Fibroblast of lung (primary cell): Measurements from ENCODE around the gene DR1. TPM values are rescaled to one million over a fixed set of nuclear protein-coding genes. Genes with fewer than 3 reads are reported as not detected.

Experiments
- DNase-seq, 2 donors: peaks; one replicate each; pipeline versions ENCODE4 v3.0.0 to v3.0.0-alpha.2; 2010; ENCODE audit warnings: low read depth in 2 of 2
- H2AFZ ChIP-seq: 2 replicates; pipeline ENCODE4 v1.5.1; 2012; ENCODE audit warnings: low read length, control low read depth, inconsistent platforms
- H3K27ac ChIP-seq: 2 replicates; pipeline ENCODE4 v1.5.1; 2011; ENCODE audit warnings: low read length, control low read depth; ENCODE audit not compliant: insufficient read depth
- H3K27me3 ChIP-seq: 2 replicates; pipeline ENCODE4 v1.5.1; 2011; ENCODE audit warnings: mild to moderate bottlenecking, low read length; ENCODE audit not compliant: control insufficient read depth, insufficient read depth
- H3K36me3 ChIP-seq: 2 replicates; pipeline ENCODE4 v1.5.1; 2011; ENCODE audit warnings: low read length; ENCODE audit not compliant: control insufficient read depth, insufficient read depth
- H3K4me1 ChIP-seq: 2 replicates; pipeline ENCODE4 v1.5.1; 2011; ENCODE audit warnings: low read length; ENCODE audit not compliant: control insufficient read depth, insufficient read depth; ENCODE audit errors: extremely low read depth
- H3K4me2 ChIP-seq: 2 replicates; pipeline ENCODE4 v1.5.1; 2011; ENCODE audit warnings: low read length, control low read depth; ENCODE audit not compliant: insufficient read depth; ENCODE audit errors: extremely low read depth
- H3K4me3 ChIP-seq, 4 experiments: fragments of 200-600 bp in 1 of 4; sonication (generic) in 1 of 4; replicated peaks in 1 of 4; 2 replicates each; pipeline ENCODE4 v1.5.1; 2011 to 2016; ENCODE audit warnings: low read length in 4 of 4, low read depth in 3 of 4, mild to moderate bottlenecking in 3 of 4, control low read depth in 2 of 4, inconsistent platforms in 1 of 4, mixed read lengths in 1 of 4; ENCODE audit not compliant: insufficient read depth in 1 of 4; ENCODE audit errors: control extremely low read depth in 1 of 4
- H3K79me2 ChIP-seq: 2 replicates; pipeline ENCODE4 v1.5.1; 2012; ENCODE audit warnings: mild to moderate bottlenecking, low read length, inconsistent platforms; ENCODE audit not compliant: control insufficient read depth, insufficient read depth
- H3K9ac ChIP-seq: 2 replicates; pipeline ENCODE4 v1.5.1; 2011; ENCODE audit warnings: mild to moderate bottlenecking, low read length, control low read depth; ENCODE audit not compliant: insufficient read depth
- H3K9me3 ChIP-seq: 2 replicates; pipeline ENCODE4 v1.5.1; 2012; ENCODE audit warnings: low read depth, low read length; ENCODE audit not compliant: control insufficient read depth, insufficient read depth
- H4K20me1 ChIP-seq: 2 replicates; pipeline ENCODE4 v1.5.1; 2011; ENCODE audit warnings: low read length; ENCODE audit not compliant: control insufficient read depth, insufficient read depth; ENCODE audit errors: extremely low read depth
- EZH2 ChIP-seq: IDR thresholded peaks from 2 replicates; pipeline ENCODE4 v1.5.1; 2012; ENCODE audit warnings: low read length, control low read depth, mild to moderate bottlenecking; ENCODE audit errors: missing control alignments
- polyA plus RNA-seq, 2 donors: library from polyadenylated mRNA; depleted of rRNA in 1 of 2; stranded (reverse) in 1 of 2; unstranded in 1 of 2; fragments of >200 nt; gene quantifications; 2 replicates each; pipeline ENCODE4 v1.2.1, GENCODE V29; 2011 to 2012; ENCODE audit warnings: missing spikeins in 1 of 2
- total RNA-seq: library from RNA; depleted of rRNA; stranded (reverse); fragments of >200 nt; gene quantifications from 2 replicates; pipeline ENCODE4 v1.2.1, GENCODE V29; 2014
- TF ChIP-seq, protein P1 (sequence below), 2 donors: IDR thresholded peaks in 1 of 2; conservative IDR thresholded peaks in 1 of 2; 1 replicate in 1 of 2; 2 replicates in 1 of 2; pipeline ENCODE4 v1.5.1; 2011 to 2012; ENCODE audit warnings: low read length in 2 of 2, control low read depth in 1 of 2, inconsistent platforms in 1 of 2, low read depth in 1 of 2, mild to moderate bottlenecking in 1 of 2

The DR1 gene
- total and polyA plus RNA-seq, 2 donors (not counting 1 experiment from before 2014, with no cell fraction given) = 35.0 to 41.2 TPM

DNA sequence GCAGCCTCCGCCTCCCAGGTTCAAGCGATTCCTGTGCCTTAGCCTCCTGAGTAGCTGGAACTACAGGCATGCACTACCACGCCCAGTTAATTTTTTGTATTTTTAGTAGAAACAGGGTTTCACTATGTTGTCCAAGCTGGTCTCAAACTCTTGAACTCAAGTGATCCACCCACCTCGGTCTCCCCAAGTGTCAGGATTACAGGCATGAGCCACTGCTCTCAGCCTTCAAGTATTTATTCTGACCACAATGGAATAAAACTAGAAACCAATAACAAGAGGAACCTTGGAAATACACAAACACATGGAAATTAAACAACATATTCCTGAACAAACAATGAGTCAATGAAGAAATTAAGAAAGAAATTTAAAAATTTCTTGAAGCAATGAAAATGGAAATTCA, 32.7 kb upstream of the DR1 start:
- Histone ChIP-seq H3K79me2 (no peaks in the 10 kb centered on the region), H3K4me3 (no peak overlapping the region), H3K9ac (no peak overlapping the region), H3K4me1 (no peaks in the 10 kb centered on the region), H3K27ac (no peak overlapping the region), H3K36me3 (no peaks in the 10 kb centered on the region), H4K20me1 (no peaks in the 10 kb centered on the region), H2AFZ (no peak overlapping the region), H3K27me3 (no peaks in the 10 kb centered on the region), H3K9me3 (no peaks in the 10 kb centered on the region), H3K4me2 (no peak overlapping the region)
- TF ChIP-seq, protein P1, sequence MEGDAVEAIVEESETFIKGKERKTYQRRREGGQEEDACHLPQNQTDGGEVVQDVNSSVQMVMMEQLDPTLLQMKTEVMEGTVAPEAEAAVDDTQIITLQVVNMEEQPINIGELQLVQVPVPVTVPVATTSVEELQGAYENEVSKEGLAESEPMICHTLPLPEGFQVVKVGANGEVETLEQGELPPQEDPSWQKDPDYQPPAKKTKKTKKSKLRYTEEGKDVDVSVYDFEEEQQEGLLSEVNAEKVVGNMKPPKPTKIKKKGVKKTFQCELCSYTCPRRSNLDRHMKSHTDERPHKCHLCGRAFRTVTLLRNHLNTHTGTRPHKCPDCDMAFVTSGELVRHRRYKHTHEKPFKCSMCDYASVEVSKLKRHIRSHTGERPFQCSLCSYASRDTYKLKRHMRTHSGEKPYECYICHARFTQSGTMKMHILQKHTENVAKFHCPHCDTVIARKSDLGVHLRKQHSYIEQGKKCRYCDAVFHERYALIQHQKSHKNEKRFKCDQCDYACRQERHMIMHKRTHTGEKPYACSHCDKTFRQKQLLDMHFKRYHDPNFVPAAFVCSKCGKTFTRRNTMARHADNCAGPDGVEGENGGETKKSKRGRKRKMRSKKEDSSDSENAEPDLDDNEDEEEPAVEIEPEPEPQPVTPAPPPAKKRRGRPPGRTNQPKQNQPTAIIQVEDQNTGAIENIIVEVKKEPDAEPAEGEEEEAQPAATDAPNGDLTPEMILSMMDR (conservative IDR thresholded peaks at IDR 0.05 in 1 of 2, IDR thresholded peaks at IDR 0.05 in 1 of 2; ENCODE audit: low read depth in 1 of 2, low read length in 2 of 2) = no peak
- no peak for TF ChIP-seq EZH2
- DNase-seq = no peak

DNA sequence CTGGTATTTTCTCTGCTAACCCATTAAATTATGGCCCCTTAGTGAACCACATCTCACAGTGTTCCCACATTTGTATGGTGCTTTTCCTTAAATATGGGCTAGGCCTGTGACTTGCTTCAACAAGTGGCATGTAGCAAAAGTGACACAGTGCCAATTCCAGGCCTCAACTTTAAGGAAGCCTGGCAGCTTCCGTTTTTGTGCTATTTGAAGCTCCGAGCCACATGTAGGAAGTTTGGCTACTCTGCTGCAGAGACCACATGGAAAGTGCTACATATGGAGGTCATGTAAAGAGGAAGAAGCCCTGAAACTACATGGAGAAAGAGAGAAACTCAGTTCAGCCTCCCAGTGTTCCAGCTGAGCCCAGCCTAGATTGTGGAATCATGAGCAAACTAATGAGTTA, 28.5 kb upstream of the DR1 start:
- H3K79me2 ChIP-seq = no peaks in the 10 kb centered on the region
- H2AFZ ChIP-seq = no peak overlapping the region
- H3K9ac ChIP-seq = no peak overlapping the region
- no peak for DNase-seq
- H3K9me3 ChIP-seq = no peaks in the 10 kb centered on the region
- TF ChIP-seq, protein P1 (conservative IDR thresholded peaks at IDR 0.05 in 1 of 2, IDR thresholded peaks at IDR 0.05 in 1 of 2; ENCODE audit: low read depth in 1 of 2, low read length in 2 of 2) = no peak
- no peak for TF ChIP-seq EZH2
- H3K4me2 ChIP-seq = no peak overlapping the region
- no peaks in the 10 kb centered on the region for H3K4me1 ChIP-seq
- H3K4me3 ChIP-seq = no peak overlapping the region
- H3K36me3 ChIP-seq = no peaks in the 10 kb centered on the region
- H3K27me3 ChIP-seq = no peaks in the 10 kb centered on the region
- no peaks in the 10 kb centered on the region for H4K20me1 ChIP-seq
- H3K27ac ChIP-seq = no peak overlapping the region

DNA sequence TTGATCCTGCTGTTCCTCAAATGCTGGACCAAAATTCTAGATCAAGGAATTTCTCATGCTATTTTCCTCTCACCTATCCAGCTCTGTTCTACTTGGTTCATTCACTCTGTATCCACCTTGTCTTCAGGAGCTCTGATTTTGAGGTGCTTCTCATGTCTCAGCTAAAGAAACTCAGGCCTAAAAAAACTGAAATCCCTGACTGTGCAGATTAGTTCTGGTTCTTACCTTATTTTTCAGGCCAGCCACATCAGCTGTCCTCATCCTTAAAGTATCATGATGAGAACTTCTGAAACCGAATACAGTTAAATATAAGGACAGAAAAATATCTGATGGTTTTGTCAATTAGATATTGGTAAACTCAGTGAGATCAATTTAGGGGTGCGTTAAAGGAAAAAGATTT, 27.8 kb upstream of the DR1 start:
- TF ChIP-seq, protein P1 (conservative IDR thresholded peaks at IDR 0.05 in 1 of 2, IDR thresholded peaks at IDR 0.05 in 1 of 2; ENCODE audit: low read depth in 1 of 2, low read length in 2 of 2) = no peak
- TF ChIP-seq EZH2 = no peak

More for the DNA sequence above, 27.8 kb upstream of the DR1 start:
- Histone ChIP-seq H2AFZ (no peak overlapping the region), H3K27me3 (no peaks in the 10 kb centered on the region), H3K4me1 (no peaks in the 10 kb centered on the region), H3K36me3 (no peaks in the 10 kb centered on the region), H3K9me3 (no peaks in the 10 kb centered on the region), H4K20me1 (no peaks in the 10 kb centered on the region), H3K9ac (no peak overlapping the region), H3K79me2 (no peaks in the 10 kb centered on the region), H3K27ac (no peak overlapping the region), H3K4me3 (no peak overlapping the region), H3K4me2 (no peak overlapping the region)
- DNase-seq = no peak
